Measurements from ENCODE around the gene YWHAG. TPM values are rescaled to one million over a fixed set of nuclear protein-coding genes. Genes with fewer than 3 reads are reported as not detected.
"Not testable (repeated sequence)": the region's sequence is repeated elsewhere in the genome, so short reads cannot be mapped to it uniquely, and the experiment has no call there.

YWHAG gene
- total RNA-seq, 2 experiments from 2014 or later, result 42.6 to 126 TPM

- H3K9me3 ChIP-seq (ENCODE audit: low read length), result no peaks in the 10 kb centered on the region
- H3K27ac ChIP-seq (ENCODE audit: low read depth, low read length, poor library complexity, severe bottlenecking), result no peak overlapping the region
- intact Hi-C loops (cut with micrococcal nuclease; ENCODE audit: unreplicated experiment), result no loop called here
- no peak overlapping the region for H2AFZ ChIP-seq (ENCODE audit: low read length)
- peaks cover 99% of the 10 kb centered on the region for H3K79me2 ChIP-seq (ENCODE audit: insufficient read depth, low read depth, low read length)
- ChIA-PET CTCF (ENCODE audit: unreplicated experiment) (no interaction called here), POLR2A (interaction anchor here (0.6 to 0.7 kb wide), 2 partner anchors 66 to 830 kb away, joined by 4 to 5 read pairs; no protein-coding TSS in a partner anchor)
- H3K4me3 ChIP-seq (ENCODE audit: low read depth, low read length, poor library complexity, severe bottlenecking), result no peak overlapping the region
- no peaks in the 10 kb centered on the region for H3K9me2 ChIP-seq (ENCODE audit: insufficient read depth, low read length)
- no peak for DNase-seq (ENCODE audit: low spot score)
- TF ChIP-seq CTCF (conservative IDR thresholded peaks at IDR 0.05; ENCODE audit: low read length), result no peak
- H3K36me3 ChIP-seq (ENCODE audit: insufficient read depth, low read length), result peaks cover 93% of the 10 kb centered on the region
- H4K20me1 ChIP-seq (ENCODE audit: insufficient read depth, low read length), result peaks cover 27% of the 10 kb centered on the region; the same call in 1 of the 2 replicates
- no peaks in the 10 kb centered on the region for H3K4me1 ChIP-seq (ENCODE audit: insufficient read depth, low read length, poor library complexity, severe bottlenecking)
- BruUV-seq (replicated peaks), result no TSS peak
- no peak overlapping the region for H3K4me2 ChIP-seq (ENCODE audit: low read length)
Measured at GRCh38 chr7:76337147-76337546, 21.6 kb downstream of the YWHAG start.

- BruUV-seq (replicated peaks), result no TSS peak
- Histone ChIP-seq H3K9me3 (ENCODE audit: low read length) (no peaks in the 10 kb centered on the region), H3K9me2 (ENCODE audit: insufficient read depth, low read length) (no peaks in the 10 kb centered on the region), H3K4me1 (ENCODE audit: insufficient read depth, low read length, poor library complexity, severe bottlenecking) (no peaks in the 10 kb centered on the region), H3K27ac (ENCODE audit: low read depth, low read length, poor library complexity, severe bottlenecking) (no peak overlapping the region), H3K4me2 (ENCODE audit: low read length) (no peak overlapping the region), H2AFZ (ENCODE audit: low read length) (no peak overlapping the region), H3K79me2 (ENCODE audit: insufficient read depth, low read depth, low read length) (peaks cover 99% of the 10 kb centered on the region), H3K4me3 (ENCODE audit: low read depth, low read length, poor library complexity, severe bottlenecking) (no peak overlapping the region), H3K36me3 (ENCODE audit: insufficient read depth, low read length) (peaks cover 93% of the 10 kb centered on the region), H4K20me1 (ENCODE audit: insufficient read depth, low read length) (peaks cover 33% of the 10 kb centered on the region; the same call in 1 of the 2 replicates)
- TF ChIP-seq CTCF (conservative IDR thresholded peaks at IDR 0.05; ENCODE audit: low read length) (no peak), EZH2phosphoT487 (IDR thresholded peaks at IDR 0.05; ENCODE audit: borderline replicate concordance, low read depth, low read length) (no peak)
- CTCF ChIA-PET (ENCODE audit: unreplicated experiment), result no interaction called here
- intact Hi-C loops (cut with micrococcal nuclease; ENCODE audit: unreplicated experiment), result no loop called here
- POLR2A ChIA-PET, result interaction anchor here (1.0 kb wide), 1 partner anchor 19 kb away, joined by 3 read pairs; no protein-coding TSS in a partner anchor
- DNase-seq (ENCODE audit: low spot score), result no peak
Measured at GRCh38 chr7:76336094-76336493, 22.7 kb downstream of the YWHAG start.

- H3K27ac ChIP-seq (ENCODE audit: low read depth, low read length, poor library complexity, severe bottlenecking); H3K4me3 ChIP-seq (ENCODE audit: low read depth, low read length, poor library complexity, severe bottlenecking); H3K4me1 ChIP-seq (ENCODE audit: insufficient read depth, low read length, poor library complexity, severe bottlenecking); DNase-seq (ENCODE audit: low spot score); intact Hi-C loops (cut with micrococcal nuclease; ENCODE audit: unreplicated experiment); H3K9me3 ChIP-seq (ENCODE audit: low read length); H3K4me2 ChIP-seq (ENCODE audit: low read length); H2AFZ ChIP-seq (ENCODE audit: low read length); BruUV-seq (replicated peaks); CTCF ChIA-PET (ENCODE audit: unreplicated experiment); H3K9me2 ChIP-seq (ENCODE audit: insufficient read depth, low read length): not testable (repeated sequence)
- Histone ChIP-seq H3K36me3 (ENCODE audit: insufficient read depth, low read length) (peaks cover 93% of the 10 kb centered on the region), H3K79me2 (ENCODE audit: insufficient read depth, low read depth, low read length) (peaks cover 99% of the 10 kb centered on the region), H4K20me1 (ENCODE audit: insufficient read depth, low read length) (peaks cover 35% of the 10 kb centered on the region; the same call in 1 of the 2 replicates)
- POLR2A ChIA-PET, result interaction anchor here (0.6 to 1.7 kb wide), 4 partner anchors 9 to 328 kb away, joined by 3 to 7 read pairs (median 4); no protein-coding TSS in a partner anchor
Measured at GRCh38 chr7:76335417-76335816, 23.4 kb downstream of the YWHAG start.
